GM23338 (cell line): ENCODE data around the gene RBM17. TPM values are rescaled to one million over a fixed set of nuclear protein-coding genes. Genes with fewer than 3 reads are reported as not detected.

Source experiments
- ATAC-seq: fragments of 200-7000 bp; cut with Tn5 transposase; 3 replicates; pipeline ENCODE4 v1.9.1; 2020
- DNase-seq: peaks from one replicate; pipeline ENCODE4 v3.0.0-alpha.2; 2015; ENCODE audit warnings: low spot score
- H2AFZ ChIP-seq: fragments of 200-600 bp; sonication (generic); 2 replicates; pipeline ENCODE4 v1.8.0; 2016; ENCODE audit warnings: antibody characterized with exemption, mild to moderate bottlenecking, moderate library complexity
- H3F3A ChIP-seq: fragments of 200-600 bp; sonication (generic); replicated peaks from 2 replicates; pipeline ENCODE4 v1.8.0; 2017; ENCODE audit warnings: antibody characterized with exemption, mixed run types, low read depth
- H3K27ac ChIP-seq: fragments of 200-600 bp; sonication (generic); 2 replicates; pipeline ENCODE4 v1.6.1; 2016; ENCODE audit warnings: low read depth
- H3K27me3 ChIP-seq: fragments of 200-600 bp; sonication (generic); 2 replicates; pipeline ENCODE4 v1.8.0; 2016; ENCODE audit warnings: mild to moderate bottlenecking, mixed run types, moderate library complexity; ENCODE audit not compliant: insufficient read depth
- H3K36me3 ChIP-seq: fragments of 200-600 bp; sonication (generic); 2 replicates; pipeline ENCODE4 v1.8.0; 2016; ENCODE audit warnings: mild to moderate bottlenecking; ENCODE audit not compliant: insufficient read depth
- H3K4me1 ChIP-seq: fragments of 200-600 bp; sonication (generic); 2 replicates; pipeline ENCODE4 v1.8.0; 2016; ENCODE audit warnings: mild to moderate bottlenecking, moderate library complexity; ENCODE audit not compliant: insufficient read depth
- H3K4me2 ChIP-seq: fragments of 200-600 bp; sonication (generic); 2 replicates; pipeline ENCODE4 v1.7.1; 2017; ENCODE audit warnings: mixed run types
- H3K4me3 ChIP-seq: fragments of 200-600 bp; sonication (generic); 2 replicates; pipeline ENCODE4 v1.6.1; 2016; ENCODE audit warnings: mixed run types
- H3K79me2 ChIP-seq: fragments of 200-600 bp; sonication (generic); replicated peaks from 2 replicates; pipeline ENCODE4 v1.8.0; 2017; ENCODE audit warnings: mild to moderate bottlenecking; ENCODE audit not compliant: insufficient read depth
- H3K9me2 ChIP-seq: fragments of 200-600 bp; sonication (generic); 2 replicates; pipeline ENCODE4 v1.8.0; 2017; ENCODE audit not compliant: insufficient read depth
- H4K20me1 ChIP-seq: fragments of 200-600 bp; sonication (generic); replicated peaks from 2 replicates; pipeline ENCODE4 v1.8.0; 2017; ENCODE audit warnings: mild to moderate bottlenecking; ENCODE audit not compliant: insufficient read depth
- H3K27ac Mint-ChIP-seq: 2 replicates; pipeline ENCODE4 v1.8.0; 2020; ENCODE audit warnings: inconsistent platforms, mild to moderate bottlenecking, moderate library complexity, mixed read lengths
- H3K27me3 Mint-ChIP-seq: 3 replicates; pipeline ENCODE4 v1.8.0; 2022; ENCODE audit warnings: low read depth, mild to moderate bottlenecking, moderate library complexity, mixed read lengths, inconsistent platforms; ENCODE audit not compliant: insufficient read depth, poor library complexity
- H3K36me3 Mint-ChIP-seq: 3 replicates; pipeline ENCODE4 v1.8.0; 2021; ENCODE audit warnings: low read depth, mild to moderate bottlenecking, inconsistent platforms, moderate library complexity, mixed read lengths
- H3K4me1 Mint-ChIP-seq: 3 replicates; pipeline ENCODE4 v1.8.0; 2020; ENCODE audit warnings: mild to moderate bottlenecking, inconsistent platforms, mixed read lengths
- H3K4me3 Mint-ChIP-seq: 3 replicates; pipeline ENCODE4 v1.8.0; 2021; ENCODE audit warnings: moderate library complexity, mild to moderate bottlenecking, inconsistent platforms, mixed read lengths
- H3K9me3 Mint-ChIP-seq: 3 replicates; pipeline ENCODE4 v1.8.0; 2020; ENCODE audit warnings: moderate library complexity, mild to moderate bottlenecking, inconsistent platforms, mixed read lengths
- CREB1 ChIP-seq: fragments of 250-450 bp; sonication (Bioruptor Pico); IDR thresholded peaks from 2 replicates; pipeline ENCODE4 v1.5.0; 2020; ENCODE audit warnings: low read depth, mild to moderate bottlenecking, moderate library complexity
- EZH2 ChIP-seq: fragments of 200-600 bp; sonication (generic); IDR thresholded peaks from one replicate; pipeline ENCODE4 v1.8.0; 2017; ENCODE audit warnings: antibody characterized with exemption, mild to moderate bottlenecking, low read depth; ENCODE audit not compliant: unreplicated experiment
- JUNB ChIP-seq: IDR thresholded peaks from one replicate; pipeline ENCODE4 v1.6.1; 2016; ENCODE audit warnings: antibody characterized with exemption; ENCODE audit not compliant: unreplicated experiment
- NANOG ChIP-seq: IDR thresholded peaks from 2 replicates; pipeline ENCODE4 v1.6.1; 2016; ENCODE audit warnings: antibody characterized with exemption, borderline replicate concordance
- POLR2AphosphoS5 ChIP-seq: IDR thresholded peaks from 2 replicates; pipeline ENCODE4 v1.6.1; 2016; ENCODE audit warnings: antibody characterized with exemption, low read depth
- ZNF331 ChIP-seq: fragments of 250-450 bp; sonication (Bioruptor Pico); IDR thresholded peaks from 2 replicates; pipeline ENCODE4 v1.5.0; 2020; ENCODE audit warnings: low read depth, mild to moderate bottlenecking, moderate library complexity
- polyA plus RNA-seq: library from polyadenylated mRNA; unstranded; fragments of >200 nt; fragmentation: Nextera tagmentation; extraction: Ambion mirVana; gene quantifications from 2 replicates; pipeline ENCODE4 v1.2.1, GENCODE V29; 2016
- total RNA-seq: library from RNA; depleted of rRNA; stranded (reverse); fragments of >200 nt; shearing (Covaris generic); gene quantifications from 2 replicates; pipeline ENCODE4 v1.2.3, GENCODE V29; 2014
- TF ChIP-seq, protein P1 (sequence below): IDR thresholded peaks from one replicate; pipeline ENCODE4 v1.6.1; 2018; ENCODE audit warnings: antibody characterized with exemption; ENCODE audit not compliant: unreplicated experiment
- TF ChIP-seq, protein P2 (sequence below), 2 experiments: fragments of 200-600 bp in 1 of 2; sonication (generic) in 1 of 2; conservative IDR thresholded peaks; 2 replicates each; pipeline versions ENCODE4 v1.5.1 to v1.6.1; 2016 to 2017; ENCODE audit warnings: antibody characterized with exemption in 2 of 2, low read depth in 2 of 2, mild to moderate bottlenecking in 2 of 2, moderate library complexity in 1 of 2

Gene RBM17
- total and polyA plus RNA-seq, 2 experiments from 2014 or later: 54.7 to 281 TPM

DNA sequence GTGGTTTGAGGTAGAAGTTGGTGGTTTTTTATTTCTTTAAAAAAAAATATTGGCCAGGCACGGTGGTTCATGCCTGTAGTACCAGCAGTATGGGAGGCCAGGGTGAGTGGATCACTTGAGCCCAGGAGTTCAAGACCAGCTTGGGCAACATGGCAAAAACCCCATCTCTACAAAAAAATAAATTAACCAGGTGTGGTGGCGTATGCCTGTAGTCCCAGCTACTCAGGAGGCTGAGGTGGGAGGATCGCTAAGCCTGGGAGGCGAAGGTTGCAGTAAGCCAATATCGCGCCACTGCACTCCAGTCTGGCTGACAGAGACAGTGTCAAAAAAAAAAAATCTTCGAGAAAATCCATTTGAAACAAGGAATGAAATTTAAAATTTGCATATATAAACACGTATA lies 27.8 kb upstream of the RBM17 start (continued):
- TF ChIP-seq, protein P1, sequence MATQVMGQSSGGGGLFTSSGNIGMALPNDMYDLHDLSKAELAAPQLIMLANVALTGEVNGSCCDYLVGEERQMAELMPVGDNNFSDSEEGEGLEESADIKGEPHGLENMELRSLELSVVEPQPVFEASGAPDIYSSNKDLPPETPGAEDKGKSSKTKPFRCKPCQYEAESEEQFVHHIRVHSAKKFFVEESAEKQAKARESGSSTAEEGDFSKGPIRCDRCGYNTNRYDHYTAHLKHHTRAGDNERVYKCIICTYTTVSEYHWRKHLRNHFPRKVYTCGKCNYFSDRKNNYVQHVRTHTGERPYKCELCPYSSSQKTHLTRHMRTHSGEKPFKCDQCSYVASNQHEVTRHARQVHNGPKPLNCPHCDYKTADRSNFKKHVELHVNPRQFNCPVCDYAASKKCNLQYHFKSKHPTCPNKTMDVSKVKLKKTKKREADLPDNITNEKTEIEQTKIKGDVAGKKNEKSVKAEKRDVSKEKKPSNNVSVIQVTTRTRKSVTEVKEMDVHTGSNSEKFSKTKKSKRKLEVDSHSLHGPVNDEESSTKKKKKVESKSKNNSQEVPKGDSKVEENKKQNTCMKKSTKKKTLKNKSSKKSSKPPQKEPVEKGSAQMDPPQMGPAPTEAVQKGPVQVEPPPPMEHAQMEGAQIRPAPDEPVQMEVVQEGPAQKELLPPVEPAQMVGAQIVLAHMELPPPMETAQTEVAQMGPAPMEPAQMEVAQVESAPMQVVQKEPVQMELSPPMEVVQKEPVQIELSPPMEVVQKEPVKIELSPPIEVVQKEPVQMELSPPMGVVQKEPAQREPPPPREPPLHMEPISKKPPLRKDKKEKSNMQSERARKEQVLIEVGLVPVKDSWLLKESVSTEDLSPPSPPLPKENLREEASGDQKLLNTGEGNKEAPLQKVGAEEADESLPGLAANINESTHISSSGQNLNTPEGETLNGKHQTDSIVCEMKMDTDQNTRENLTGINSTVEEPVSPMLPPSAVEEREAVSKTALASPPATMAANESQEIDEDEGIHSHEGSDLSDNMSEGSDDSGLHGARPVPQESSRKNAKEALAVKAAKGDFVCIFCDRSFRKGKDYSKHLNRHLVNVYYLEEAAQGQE: no peak
- TF ChIP-seq, protein P2, sequence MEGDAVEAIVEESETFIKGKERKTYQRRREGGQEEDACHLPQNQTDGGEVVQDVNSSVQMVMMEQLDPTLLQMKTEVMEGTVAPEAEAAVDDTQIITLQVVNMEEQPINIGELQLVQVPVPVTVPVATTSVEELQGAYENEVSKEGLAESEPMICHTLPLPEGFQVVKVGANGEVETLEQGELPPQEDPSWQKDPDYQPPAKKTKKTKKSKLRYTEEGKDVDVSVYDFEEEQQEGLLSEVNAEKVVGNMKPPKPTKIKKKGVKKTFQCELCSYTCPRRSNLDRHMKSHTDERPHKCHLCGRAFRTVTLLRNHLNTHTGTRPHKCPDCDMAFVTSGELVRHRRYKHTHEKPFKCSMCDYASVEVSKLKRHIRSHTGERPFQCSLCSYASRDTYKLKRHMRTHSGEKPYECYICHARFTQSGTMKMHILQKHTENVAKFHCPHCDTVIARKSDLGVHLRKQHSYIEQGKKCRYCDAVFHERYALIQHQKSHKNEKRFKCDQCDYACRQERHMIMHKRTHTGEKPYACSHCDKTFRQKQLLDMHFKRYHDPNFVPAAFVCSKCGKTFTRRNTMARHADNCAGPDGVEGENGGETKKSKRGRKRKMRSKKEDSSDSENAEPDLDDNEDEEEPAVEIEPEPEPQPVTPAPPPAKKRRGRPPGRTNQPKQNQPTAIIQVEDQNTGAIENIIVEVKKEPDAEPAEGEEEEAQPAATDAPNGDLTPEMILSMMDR (conservative IDR thresholded peaks at IDR 0.05; ENCODE audit: low read depth in 2 of 2): no peak
- TF ChIP-seq ZNF331: no peak

DNA sequence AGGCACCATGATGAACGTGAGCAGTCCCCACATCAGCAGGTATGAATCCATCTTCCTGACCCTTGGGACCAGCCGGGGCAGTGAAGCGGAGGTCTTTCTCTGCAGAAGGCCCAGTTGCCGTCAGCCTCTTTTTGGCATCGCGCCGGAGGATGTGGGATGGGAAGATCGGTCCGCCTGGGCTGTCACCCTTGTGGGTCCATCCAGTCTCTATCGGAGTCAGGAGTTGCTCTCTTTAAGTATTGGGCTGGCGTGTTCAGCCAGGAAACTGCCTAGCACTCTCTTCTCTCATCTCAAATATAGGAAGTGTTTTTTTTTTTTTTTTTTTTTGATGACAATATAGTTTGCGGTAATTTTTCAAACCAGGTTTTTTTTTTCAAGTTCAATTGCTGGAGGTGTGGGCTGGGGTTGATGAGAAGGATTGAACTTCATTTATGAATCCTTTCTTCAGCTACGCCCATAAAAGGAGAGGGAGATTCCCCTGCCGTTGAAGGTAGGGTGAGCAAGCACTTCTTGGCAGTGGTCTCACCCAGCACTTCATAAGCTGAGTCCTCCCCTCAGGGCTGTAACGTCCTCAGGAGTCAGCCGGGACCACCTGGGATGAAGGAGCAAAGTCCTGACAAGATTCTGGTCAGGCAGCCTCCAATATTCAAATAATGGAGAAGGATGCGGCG lies 26.6 kb upstream of the RBM17 start, which contains the start of gene IL2RA:
Gene IL2RA (minus strand): TSS at position 267 of the 671 bp plus-strand sequence. CDS start 216 bp downstream, at position 51.
- H3K79me2 ChIP-seq: no peaks in the 10 kb centered on the region
- H3K36me3 ChIP-seq: no peaks in the 10 kb centered on the region
- no peaks in the 10 kb centered on the region for H3K4me1 ChIP-seq
- 0 out of 2 replicates have a peak, but pooled peaks cover 6% of the 10 kb centered on the region for H3K9me2 ChIP-seq
- no peaks in the 10 kb centered on the region; the same call in 1 of the 2 replicates for H4K20me1 ChIP-seq
- peaks cover 3% of the 10 kb centered on the region; the same call in 1 of the 3 replicates for H3K9me3 Mint-ChIP-seq
- H3K4me3 ChIP-seq: no peak within 1 kb of the TSS
- H3K4me3 Mint-ChIP-seq: no peak within 1 kb of the TSS
- DNase-seq (no peak), ATAC-seq (peak; percentile 40; the same call in 1 of the 3 replicates)
- H3K4me1 Mint-ChIP-seq: no peaks in the 10 kb centered on the region
- peaks cover 2% of the 10 kb centered on the region for H3K27me3 Mint-ChIP-seq
- no peak within 1 kb of the TSS for H3K27ac Mint-ChIP-seq
- H3K36me3 Mint-ChIP-seq: no peaks in the 10 kb centered on the region
- no peak within 1 kb of the TSS for H3K4me2 ChIP-seq
- TF ChIP-seq NANOG (no peak), JUNB (no peak), POLR2AphosphoS5 (no peak), CREB1 (CRISPR knock-in tag) (no peak), EZH2 (no peak), ZNF331 (no peak)
- peak within 1 kb of the TSS; percentile 86; the same call in 1 of the 2 replicates for H2AFZ ChIP-seq
- no peak within 1 kb of the TSS for H3K27ac ChIP-seq
- H3K27me3 ChIP-seq: no peaks in the 10 kb centered on the region
- H3F3A ChIP-seq: no peaks in the 10 kb centered on the region
